Prostate gland (tissue), 2 donors: Measurements from ENCODE around the gene ZCCHC7.

ENCODE experiments used
- CTCF ChIP-seq, 4 experiments: fragments of 200-600 bp in 2 of 4; fragments of 450-650 bp in 2 of 4; sonication (generic) in 2 of 4; IDR thresholded peaks; 1 replicate in 3 of 4; 2 replicates in 1 of 4; pipeline ENCODE4 v1.5.1; 2016 to 2019; ENCODE audit warnings: antibody characterized with exemption in 4 of 4, mild to moderate bottlenecking in 2 of 4, moderate library complexity in 2 of 4
- POLR2A ChIP-seq: fragments of 450-650 bp; IDR thresholded peaks from one replicate; pipeline ENCODE4 v1.6.1; 2016; ENCODE audit warnings: antibody characterized with exemption, mild to moderate bottlenecking

GRCh38 chr9:37353791-37354190 is 233.4 kb downstream of the ZCCHC7 start:
- TF ChIP-seq POLR2A (no peak), CTCF (IDR thresholded peaks at IDR 0.05) (no peak)
